Measurements from ENCODE around the gene NACC2. TPM values are rescaled to one million over a fixed set of nuclear protein-coding genes. Genes with fewer than 3 reads are reported as not detected.
A peak's percentile ranks its signal among the peaks of the same experiment; 100 is the strongest.

The NACC2 gene
- total and polyA plus RNA-seq, 9 of the 15 experiments (the other 6 are each of a cell fraction or from before 2014, with no cell fraction given): 0.70 to 25.1 (median 5.6) TPM

DNA sequence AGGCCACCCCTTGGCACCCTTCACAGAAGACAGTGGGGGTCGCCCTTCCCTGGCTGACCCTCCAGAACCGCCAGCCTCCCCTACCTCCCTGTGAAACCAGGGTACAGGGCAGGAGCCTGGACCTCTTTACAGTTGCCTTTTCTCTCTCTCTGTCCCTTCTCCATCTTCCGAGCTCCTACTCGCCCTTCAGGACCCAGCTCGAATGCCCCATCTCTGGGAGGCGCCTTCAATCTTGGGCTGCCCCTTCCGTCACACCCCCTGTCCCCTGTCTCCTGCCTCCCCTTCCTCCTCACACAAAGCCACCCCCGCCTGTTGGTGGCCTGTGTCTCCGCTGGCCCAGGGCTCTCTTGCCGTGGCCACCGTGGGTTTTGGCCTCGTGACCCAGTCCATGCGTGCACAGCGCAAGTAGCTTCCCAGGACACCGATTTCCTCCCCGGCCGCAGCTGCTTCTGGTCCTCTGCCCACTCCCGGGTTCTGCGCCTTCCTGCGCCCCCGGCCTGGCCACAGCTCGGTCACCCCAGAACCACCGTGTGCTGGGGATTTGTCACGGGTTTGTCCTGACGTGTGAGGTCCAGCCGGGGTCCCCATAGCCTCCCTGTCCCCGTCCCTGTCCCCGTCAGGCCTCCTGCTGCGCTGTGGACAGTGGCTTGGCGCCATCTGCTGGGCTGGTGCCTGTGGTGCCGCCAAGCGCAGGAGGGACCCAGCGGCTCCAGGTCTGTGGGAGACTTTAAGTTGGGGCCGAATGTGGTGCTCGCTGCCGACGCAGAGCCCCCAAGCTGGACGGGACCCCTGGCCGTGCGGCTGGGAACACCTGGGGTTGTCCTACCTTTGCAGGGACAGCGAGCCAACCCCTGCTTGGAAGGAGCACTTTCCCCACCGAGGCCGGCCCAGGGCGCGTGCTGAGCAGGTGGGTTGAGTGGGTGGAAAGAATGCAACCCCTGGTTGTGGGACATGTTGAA, 27.6 kb upstream of the NACC2 start (continued):
- TF ChIP-seq, protein P1, sequence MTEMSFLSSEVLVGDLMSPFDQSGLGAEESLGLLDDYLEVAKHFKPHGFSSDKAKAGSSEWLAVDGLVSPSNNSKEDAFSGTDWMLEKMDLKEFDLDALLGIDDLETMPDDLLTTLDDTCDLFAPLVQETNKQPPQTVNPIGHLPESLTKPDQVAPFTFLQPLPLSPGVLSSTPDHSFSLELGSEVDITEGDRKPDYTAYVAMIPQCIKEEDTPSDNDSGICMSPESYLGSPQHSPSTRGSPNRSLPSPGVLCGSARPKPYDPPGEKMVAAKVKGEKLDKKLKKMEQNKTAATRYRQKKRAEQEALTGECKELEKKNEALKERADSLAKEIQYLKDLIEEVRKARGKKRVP (CRISPR knock-in tag; IDR thresholded peaks at IDR 0.05): no peak
- TF ChIP-seq TCF3 (CRISPR knock-in tag; IDR thresholded peaks at IDR 0.05) (no peak), ATF7 (IDR thresholded peaks at IDR 0.05) (0 out of 2 replicates have a peak, but pooled peaks have one; percentile 19), FOSL1 (tag; conservative IDR thresholded peaks at IDR 0.05) (no peak), ZNF696 (CRISPR knock-in tag; conservative IDR thresholded peaks at IDR 0.05) (no peak), PHB (CRISPR knock-in tag; IDR thresholded peaks at IDR 0.05) (no peak), BCOR (IDR thresholded peaks at IDR 0.05) (no peak), ZNF408 (CRISPR knock-in tag; IDR thresholded peaks at IDR 0.05; ENCODE audit: low read depth) (no peak), SETDB1 (IDR thresholded peaks at IDR 0.05; ENCODE audit: low read length) (no peak), KLF13 (tag; IDR thresholded peaks at IDR 0.05; ENCODE audit: borderline replicate concordance, low read depth) (no peak), POLR3G (IDR thresholded peaks at IDR 0.05; ENCODE audit: extremely low read depth, insufficient read length, insufficient replicate concordance) (no peak), PHF21A (IDR thresholded peaks at IDR 0.05; ENCODE audit: borderline replicate concordance, low read depth) (no peak), ZNF507 (tag; conservative IDR thresholded peaks at IDR 0.05) (no peak), TGIF2 (CRISPR knock-in tag; IDR thresholded peaks at IDR 0.05) (no peak), SMARCB1 (IDR thresholded peaks at IDR 0.05; ENCODE audit: insufficient read length, low read depth) (no peak), HDAC2 (IDR thresholded peaks at IDR 0.05) (no peak), CREM (IDR thresholded peaks at IDR 0.05; ENCODE audit: low read depth) (peak; percentile 56), HIVEP1 (CRISPR knock-in tag; IDR thresholded peaks at IDR 0.05) (no peak), NELFE (IDR thresholded peaks at IDR 0.05; ENCODE audit: insufficient read depth, insufficient read length) (no peak), ZNF354B (CRISPR knock-in tag; IDR thresholded peaks at IDR 0.05) (no peak), PTTG1 (tag; IDR thresholded peaks at IDR 0.05; ENCODE audit: low read depth) (no peak), TFAM (CRISPR knock-in tag; conservative IDR thresholded peaks at IDR 0.05) (no peak), LEF1 (IDR thresholded peaks at IDR 0.05) (no peak)
- TF ChIP-seq, protein P2, sequence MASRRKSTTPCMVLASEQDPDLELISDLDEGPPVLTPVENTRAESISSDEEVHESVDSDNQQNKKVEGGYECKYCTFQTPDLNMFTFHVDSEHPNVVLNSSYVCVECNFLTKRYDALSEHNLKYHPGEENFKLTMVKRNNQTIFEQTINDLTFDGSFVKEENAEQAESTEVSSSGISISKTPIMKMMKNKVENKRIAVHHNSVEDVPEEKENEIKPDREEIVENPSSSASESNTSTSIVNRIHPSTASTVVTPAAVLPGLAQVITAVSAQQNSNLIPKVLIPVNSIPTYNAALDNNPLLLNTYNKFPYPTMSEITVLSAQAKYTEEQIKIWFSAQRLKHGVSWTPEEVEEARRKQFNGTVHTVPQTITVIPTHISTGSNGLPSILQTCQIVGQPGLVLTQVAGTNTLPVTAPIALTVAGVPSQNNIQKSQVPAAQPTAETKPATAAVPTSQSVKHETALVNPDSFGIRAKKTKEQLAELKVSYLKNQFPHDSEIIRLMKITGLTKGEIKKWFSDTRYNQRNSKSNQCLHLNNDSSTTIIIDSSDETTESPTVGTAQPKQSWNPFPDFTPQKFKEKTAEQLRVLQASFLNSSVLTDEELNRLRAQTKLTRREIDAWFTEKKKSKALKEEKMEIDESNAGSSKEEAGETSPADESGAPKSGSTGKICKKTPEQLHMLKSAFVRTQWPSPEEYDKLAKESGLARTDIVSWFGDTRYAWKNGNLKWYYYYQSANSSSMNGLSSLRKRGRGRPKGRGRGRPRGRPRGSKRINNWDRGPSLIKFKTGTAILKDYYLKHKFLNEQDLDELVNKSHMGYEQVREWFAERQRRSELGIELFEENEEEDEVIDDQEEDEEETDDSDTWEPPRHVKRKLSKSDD (conservative IDR thresholded peaks at IDR 0.05; ENCODE audit: low read length): no peak
- TF ChIP-seq, protein P3, sequence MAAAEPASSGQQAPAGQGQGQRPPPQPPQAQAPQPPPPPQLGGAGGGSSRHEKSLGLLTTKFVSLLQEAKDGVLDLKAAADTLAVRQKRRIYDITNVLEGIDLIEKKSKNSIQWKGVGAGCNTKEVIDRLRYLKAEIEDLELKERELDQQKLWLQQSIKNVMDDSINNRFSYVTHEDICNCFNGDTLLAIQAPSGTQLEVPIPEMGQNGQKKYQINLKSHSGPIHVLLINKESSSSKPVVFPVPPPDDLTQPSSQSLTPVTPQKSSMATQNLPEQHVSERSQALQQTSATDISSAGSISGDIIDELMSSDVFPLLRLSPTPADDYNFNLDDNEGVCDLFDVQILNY (CRISPR knock-in tag; IDR thresholded peaks at IDR 0.05): no peak

Data from K562 (cell line).